ENCODE measurements around the gene TRIM33.

- TF ChIP-seq EZH2 (IDR thresholded peaks at IDR 0.05; ENCODE audit: insufficient read depth, poor library complexity, severe bottlenecking): no peak
- TF ChIP-seq EZH2phosphoT487 (IDR thresholded peaks at IDR 0.05; ENCODE audit: insufficient read depth, low read depth): no peak
Observed at GRCh38 chr1:114379987-114380386, 131.0 kb downstream of the TRIM33 start.

Data from GM23248 (cell line).